ENCODE measurements around the gene TUBA3E.
"Not testable (repeated sequence)": the region's sequence is repeated elsewhere in the genome, so short reads cannot be mapped to it uniquely, and the experiment has no call there.

DNA sequence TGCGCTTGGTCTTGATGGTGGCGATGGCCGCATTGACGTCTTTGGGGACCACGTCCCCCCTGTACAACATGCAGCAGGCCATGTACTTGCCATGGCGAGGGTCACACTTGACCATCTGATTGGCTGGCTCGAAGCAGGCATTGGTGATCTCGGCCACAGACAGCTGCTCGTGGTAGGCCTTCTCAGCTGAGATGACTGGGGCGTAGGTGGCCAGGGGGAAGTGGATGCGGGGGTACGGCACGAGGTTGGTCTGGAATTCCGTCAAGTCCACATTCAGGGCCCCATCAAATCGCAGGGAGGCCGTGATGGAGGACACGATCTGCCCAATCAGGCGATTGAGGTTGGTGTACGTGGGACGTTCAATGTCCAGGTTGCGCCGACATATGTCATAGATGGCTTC, 4.4 kb downstream of the TUBA3E start:
- TF ChIP-seq POLR2A (IDR thresholded peaks at IDR 0.05; ENCODE audit: low read depth, low read length); POLR2AphosphoS5 (IDR thresholded peaks at IDR 0.05; ENCODE audit: low read depth, low read length); TAF1 (IDR thresholded peaks at IDR 0.05; ENCODE audit: borderline replicate concordance, low read depth, low read length): not testable (repeated sequence)
